Subcutaneous adipose tissue (tissue), 4 donors: ENCODE measurements around the gene GJB1. TPM values are rescaled to one million over a fixed set of nuclear protein-coding genes. Genes with fewer than 3 reads are reported as not detected.

Source experiments
- CTCF ChIP-seq: fragments of 450-650 bp; IDR thresholded peaks from one replicate; pipeline ENCODE4 v1.5.1; 2016; ENCODE audit warnings: low read depth, mild to moderate bottlenecking, control low read depth, antibody characterized with exemption, moderate library complexity
- total RNA-seq, 4 donors: library from RNA; depleted of rRNA; stranded (reverse); fragments of >200 nt; gene quantifications; one replicate each; pipeline ENCODE4 v1.1.0, GENCODE V29; 2016

GJB1 gene
- not detected for total RNA-seq

- no peak for TF ChIP-seq CTCF
Measured at GRCh38 chrX:71222929-71223328, at the start of gene GJB1. Gene GJB1, plus strand, starts transcription at chrX:71223224. Its CDS starts 484 bp downstream, at chrX:71223708.

- no peak for TF ChIP-seq CTCF
Measured at GRCh38 chrX:71173440-71173839, 49.6 kb upstream of the GJB1 start.

GRCh38 chrX:71174795-71175194 is 48.2 kb upstream of the GJB1 start:
- TF ChIP-seq CTCF, result no peak

GRCh38 chrX:71175531-71175930 is 47.5 kb upstream of the GJB1 start:
- TF ChIP-seq CTCF, result no peak

GRCh38 chrX:71177327-71177726 is 45.7 kb upstream of the GJB1 start:
- no peak for TF ChIP-seq CTCF

GRCh38 chrX:71178908-71179307 is 44.1 kb upstream of the GJB1 start:
- TF ChIP-seq CTCF, result no peak

- TF ChIP-seq CTCF, result no peak
Measured at GRCh38 chrX:71181558-71181909, 41.5 kb upstream of the GJB1 start.
